Measurements from ENCODE around the gene MMEL1.

DNA sequence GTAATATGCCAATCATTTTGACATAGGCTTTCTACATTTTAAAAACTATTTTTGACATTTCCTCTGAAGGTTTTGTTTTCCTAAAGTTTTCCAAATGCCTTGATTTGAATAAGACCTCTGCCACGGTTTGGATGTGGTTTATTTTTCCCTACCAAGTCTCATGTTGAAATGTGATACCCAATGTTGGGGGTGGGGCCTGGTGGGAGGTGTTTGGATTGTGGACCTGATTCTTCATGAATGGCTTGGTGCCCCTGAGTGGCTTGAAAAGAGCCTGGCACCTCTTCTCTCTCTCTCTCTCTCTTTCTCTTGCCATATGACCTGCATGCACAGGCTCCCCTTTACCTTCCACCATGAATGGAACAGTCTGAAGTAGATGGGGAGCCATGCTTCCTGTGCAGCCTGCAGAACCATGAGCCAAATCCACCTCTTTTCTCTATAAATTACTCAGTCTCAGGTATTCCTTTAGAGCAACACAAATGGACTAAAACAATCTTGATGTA is 14.8 kb downstream of the MMEL1 start:
- TF ChIP-seq, protein P1, sequence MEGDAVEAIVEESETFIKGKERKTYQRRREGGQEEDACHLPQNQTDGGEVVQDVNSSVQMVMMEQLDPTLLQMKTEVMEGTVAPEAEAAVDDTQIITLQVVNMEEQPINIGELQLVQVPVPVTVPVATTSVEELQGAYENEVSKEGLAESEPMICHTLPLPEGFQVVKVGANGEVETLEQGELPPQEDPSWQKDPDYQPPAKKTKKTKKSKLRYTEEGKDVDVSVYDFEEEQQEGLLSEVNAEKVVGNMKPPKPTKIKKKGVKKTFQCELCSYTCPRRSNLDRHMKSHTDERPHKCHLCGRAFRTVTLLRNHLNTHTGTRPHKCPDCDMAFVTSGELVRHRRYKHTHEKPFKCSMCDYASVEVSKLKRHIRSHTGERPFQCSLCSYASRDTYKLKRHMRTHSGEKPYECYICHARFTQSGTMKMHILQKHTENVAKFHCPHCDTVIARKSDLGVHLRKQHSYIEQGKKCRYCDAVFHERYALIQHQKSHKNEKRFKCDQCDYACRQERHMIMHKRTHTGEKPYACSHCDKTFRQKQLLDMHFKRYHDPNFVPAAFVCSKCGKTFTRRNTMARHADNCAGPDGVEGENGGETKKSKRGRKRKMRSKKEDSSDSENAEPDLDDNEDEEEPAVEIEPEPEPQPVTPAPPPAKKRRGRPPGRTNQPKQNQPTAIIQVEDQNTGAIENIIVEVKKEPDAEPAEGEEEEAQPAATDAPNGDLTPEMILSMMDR (IDR thresholded peaks at IDR 0.05), result no peak
- TF ChIP-seq POLR2A (IDR thresholded peaks at IDR 0.05) (no peak), EP300 (IDR thresholded peaks at IDR 0.05) (no peak)
